DMS 273 treated with DMSO at 0.1 percent for 48 hours (cell line): ENCODE measurements around the gene AP2S1.
"Not testable (repeated sequence)": the region's sequence is repeated elsewhere in the genome, so short reads cannot be mapped to it uniquely, and the experiment has no call there.

ENCODE experiments used
- DNase-seq: peaks from one replicate; lab custom pipeline; 2025; lab: John Stamatoyannopoulos, UW

AP2S1 gene

GRCh38 chr19:46867170-46867569, 16.5 kb upstream of the AP2S1 start:
- no peak for DNase-seq

DNA sequence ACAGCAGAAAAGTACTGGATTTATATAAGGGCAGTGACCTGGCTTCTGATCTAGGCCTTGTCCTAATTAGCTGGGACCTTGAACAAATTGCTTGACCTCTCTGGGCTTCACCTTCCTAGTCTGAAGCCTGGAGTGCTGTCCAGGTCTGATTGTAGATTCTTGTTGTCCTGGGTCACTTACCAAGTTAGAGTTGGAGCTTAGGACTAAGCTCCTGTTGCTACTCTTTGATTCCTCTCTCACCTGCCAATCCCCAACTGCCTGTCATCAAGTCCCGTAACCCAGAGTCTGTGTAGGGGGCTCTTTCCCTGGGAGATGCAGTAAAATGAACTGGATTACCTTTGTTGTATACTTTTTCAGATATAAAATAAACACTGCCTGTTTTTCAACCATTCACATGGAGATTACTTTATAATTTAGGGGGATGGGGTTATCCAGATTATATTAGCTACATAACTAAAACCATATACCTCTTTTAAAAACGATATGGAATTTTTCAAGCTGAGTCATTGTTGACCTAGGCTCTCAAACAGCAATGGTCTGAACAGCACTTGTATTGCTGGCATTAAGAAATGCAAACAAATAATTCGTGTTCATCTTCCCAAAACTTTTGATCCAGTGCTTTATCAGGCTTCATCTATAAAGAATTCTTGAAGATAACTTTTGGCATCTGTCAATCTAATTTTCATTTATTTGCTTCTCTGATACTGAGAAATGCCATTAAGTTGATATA, 15.9 kb upstream of the AP2S1 start:
- no peak for DNase-seq

GRCh38 chr19:46863818-46864629, 13.4 kb upstream of the AP2S1 start:
- DNase-seq: peak; percentile 55

DNA sequence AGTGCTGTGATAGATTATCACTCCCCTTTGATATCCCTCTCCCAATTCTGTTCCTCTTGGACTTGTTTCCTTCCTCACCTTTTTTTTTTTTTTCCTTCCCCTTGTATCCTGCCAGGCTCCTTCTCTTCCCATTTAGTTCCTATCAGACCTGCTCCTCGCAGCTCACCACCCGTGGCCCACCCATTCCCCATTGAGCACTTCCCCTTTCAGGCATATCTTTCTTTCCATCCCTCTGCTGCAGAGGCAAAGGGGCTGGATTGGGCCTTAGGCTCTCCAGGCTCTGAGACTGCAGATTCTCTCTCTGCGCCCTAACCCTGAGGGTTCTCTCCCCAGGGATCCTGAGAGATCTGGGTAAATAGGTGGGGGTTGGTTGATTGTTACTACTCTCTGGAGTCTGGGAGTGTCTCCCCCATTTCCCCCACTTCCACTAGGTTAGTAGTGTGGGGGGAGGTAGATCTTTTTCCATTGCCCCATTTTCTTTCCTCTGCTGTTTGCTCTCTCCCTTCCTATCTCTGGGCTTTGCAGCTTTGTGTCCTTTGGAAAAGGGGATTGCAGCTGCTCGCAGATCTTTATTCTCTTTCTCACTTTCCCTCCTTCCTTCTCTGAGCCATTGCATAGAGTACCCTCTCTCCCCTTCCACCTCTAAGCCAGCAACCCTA, 12.5 kb upstream of the AP2S1 start:
- DNase-seq: no peak

DNA sequence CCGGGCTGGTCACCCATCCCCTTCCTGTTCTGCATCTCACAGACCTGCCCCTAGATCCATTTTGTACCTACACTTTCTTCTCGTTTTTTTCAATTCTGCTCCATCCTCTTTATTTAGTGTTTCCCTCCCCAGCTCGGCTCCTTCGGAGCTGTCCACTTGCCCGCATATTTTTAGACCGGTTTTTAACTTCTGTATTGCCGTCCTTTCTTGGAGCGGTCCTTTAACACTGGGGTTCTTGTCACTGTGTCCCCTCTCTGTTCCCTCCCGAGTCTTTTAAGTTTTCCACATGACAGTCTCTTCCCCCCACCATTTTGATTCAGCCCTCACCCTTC, 11.8 kb upstream of the AP2S1 start:
- no peak for DNase-seq

- DNase-seq: no peak
Observed at GRCh38 chr19:46861691-46862502, 11.3 kb upstream of the AP2S1 start.

DNA sequence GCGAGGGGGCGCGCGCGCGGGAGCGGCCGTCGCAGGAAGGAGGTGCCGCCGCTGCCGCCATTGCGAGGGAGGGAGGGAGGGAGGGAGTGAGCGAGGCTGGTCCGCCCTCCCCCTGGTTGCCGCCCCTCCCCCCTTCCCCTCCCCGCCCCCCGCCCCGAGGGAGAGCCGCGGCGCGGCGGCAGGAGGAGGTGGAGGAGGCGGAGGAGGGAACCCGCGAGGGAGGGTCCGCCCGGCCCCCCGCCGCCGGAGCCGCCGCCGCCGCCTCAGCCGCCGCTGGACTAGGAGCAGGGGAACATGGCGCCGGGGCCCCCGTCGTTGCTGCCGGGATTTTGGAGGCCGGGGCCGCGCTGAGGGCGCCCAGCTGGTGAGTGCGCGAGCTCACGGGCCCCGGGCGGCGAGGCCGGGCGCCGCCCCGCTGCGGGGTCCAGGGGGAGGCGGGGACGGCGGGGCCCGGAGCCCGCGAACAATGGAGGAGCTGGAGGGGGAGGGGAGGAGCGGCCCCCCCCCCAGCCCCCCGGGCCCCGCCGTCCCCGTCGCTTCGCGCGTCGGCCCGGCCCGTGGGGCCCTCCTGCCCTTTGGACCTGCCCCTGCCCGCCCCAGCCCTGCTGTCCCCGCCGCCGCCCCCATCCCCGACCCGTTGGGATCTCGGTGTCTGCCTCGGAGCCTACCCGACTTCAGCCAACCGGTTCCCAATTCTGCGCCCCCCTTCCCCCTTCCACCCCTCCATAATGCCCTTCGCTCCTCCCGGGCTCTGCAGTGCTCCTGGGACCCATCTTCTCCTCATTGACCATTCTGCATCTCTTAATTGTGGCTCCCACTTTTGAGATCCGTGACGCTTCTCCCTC, 10.4 kb upstream of the AP2S1 start, which contains the start of gene ARHGAP35:
ARHGAP35 (plus strand) TSS at position 152 of the 845 bp plus-strand sequence. CDS start 57,679 bp downstream, outside the sequence.
- no peak for DNase-seq

DNA sequence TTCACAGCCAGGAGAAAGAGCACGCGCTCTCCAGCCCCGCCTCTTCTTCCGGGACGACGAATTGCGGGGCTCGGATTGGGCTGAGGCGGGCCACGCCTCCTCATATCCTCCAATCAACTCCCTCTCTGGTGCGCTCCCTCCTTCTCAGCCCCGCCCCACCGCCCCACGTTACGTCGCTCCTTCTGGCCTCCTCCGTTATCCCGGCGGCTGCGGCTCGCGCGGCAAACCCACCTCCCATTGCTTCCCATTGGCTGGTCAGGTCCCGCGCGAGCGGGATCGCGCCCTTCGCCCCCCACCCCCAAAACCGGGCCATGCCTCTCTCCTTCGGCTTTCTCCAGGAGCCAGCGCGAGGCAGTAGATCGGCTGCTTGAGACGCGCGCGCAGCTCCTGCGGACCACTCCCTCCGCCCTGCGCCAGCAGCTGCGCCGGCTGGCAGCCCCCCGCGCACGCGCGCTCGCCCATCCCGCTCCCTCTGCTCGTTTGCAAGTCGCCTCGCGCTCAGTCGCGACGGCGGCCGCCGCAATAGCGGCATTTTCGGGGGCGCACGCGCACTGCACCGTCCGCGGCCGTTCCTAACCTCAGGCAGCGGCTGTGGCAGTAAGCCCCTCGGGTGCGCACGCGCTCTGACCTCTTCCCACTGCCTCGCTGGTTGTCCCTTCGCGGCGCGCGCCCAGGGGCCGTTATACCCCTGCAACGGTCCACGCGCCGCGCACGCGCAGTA, 9.6 kb upstream of the AP2S1 start:
- peak; percentile 98 for DNase-seq

GRCh38 chr19:46859637-46860124, 9.0 kb upstream of the AP2S1 start:
- peak; percentile 82 for DNase-seq

DNA sequence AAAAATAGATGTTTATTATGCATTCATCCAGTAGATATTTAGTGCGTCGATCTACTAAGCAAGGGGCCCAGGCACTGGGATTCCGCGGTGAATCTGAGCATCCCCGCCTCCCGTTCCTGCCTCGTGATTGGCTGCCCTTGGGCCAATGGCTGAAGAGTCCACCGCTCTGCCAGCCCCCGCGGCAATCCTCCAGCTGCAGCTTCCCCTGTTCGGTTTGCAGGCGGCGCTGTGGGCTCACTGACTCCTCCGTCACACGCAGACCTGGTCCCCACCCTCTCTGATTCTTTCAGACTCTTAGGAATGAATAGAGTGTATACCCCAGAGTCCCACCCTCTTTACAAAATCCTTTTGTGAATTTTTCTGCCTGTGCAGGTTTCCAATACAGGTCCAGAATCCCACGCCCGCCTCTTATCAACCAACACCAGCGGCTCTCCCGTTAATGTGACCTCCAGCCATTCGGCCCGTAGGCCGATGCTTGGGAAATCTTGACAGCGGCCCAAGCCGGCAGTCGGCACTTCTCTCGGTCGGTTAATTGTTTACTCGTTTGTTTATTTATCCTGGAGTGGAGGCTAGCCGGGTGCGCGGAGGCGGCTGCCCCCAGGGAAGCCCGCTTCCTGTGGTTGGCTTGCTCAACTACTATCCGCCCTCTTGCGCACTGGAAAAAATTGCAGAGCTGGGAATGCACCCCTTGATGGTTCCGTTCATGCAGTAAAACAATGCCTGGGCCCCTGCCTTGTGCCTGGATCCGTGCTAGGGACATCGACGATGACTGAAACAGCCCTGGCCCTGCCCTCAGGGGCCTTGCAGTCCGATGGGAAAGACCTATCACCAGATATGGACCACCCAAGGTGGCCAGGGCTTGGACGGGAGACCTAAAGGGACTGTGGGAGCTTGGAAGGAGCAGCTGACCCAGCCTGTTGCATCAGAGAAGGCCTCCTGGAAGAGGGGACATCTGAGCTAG, 5.7 kb upstream of the AP2S1 start:
- peak; percentile 92 for DNase-seq

DNA sequence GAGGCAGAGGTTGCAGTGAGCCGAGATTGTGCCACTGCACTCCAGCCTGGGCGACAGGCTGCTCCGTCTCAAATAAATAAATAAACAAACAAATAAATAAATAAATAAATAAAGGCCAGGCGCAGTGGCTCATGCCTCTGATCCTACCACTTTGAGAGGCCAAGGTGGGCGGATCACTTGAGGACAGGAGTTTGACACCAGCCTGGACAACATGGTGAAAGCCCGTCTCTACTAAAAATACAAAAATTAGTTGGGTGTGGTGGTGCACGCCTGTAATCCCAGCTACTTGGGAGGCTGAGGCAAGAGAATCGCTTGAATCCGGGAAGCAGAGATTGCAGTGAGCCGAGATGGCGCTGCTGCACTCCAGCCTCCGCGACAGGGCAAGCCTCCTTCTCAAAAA, 4.1 kb upstream of the AP2S1 start:
- DNase-seq: not testable (repeated sequence)

DNA sequence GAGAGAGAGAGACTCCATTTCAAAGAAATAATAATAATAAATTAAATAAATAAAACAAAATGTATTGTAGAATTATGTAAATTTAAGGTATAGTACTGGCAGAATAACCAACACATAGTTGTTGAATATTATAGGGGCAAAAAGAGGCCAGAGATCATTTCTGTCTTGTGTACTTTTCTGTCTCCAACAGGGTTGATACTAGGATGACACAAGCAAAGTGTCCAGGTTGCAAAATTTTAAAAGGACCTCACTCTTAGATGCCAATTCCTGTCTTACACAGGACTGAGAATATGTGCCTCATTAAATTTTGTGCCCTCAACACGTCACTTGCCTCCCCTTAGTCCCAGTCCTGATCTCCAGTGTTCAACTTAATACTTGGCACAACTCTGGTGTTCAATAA, 2.2 kb upstream of the AP2S1 start:
- DNase-seq: no peak

DNA sequence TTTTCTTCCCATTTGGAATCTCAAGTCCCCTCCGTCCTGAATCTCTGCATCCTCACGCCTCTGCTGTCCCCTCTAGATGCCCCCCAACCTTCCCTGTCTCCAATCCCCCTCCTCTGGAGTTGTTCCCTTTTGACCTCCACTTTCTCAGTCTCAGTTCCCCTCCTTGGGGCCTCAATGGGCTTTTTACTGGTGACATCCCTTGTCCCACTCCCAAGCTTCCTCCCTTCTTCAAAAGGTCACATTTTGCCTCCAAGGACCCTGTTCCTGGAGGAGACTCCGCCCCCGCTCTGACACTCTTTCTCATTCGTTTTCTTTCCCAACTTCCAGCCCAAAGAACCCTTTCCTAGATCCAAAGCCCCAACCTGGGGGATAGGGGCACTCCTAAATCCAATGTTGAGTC, 1.0 kb downstream of the AP2S1 start:
- DNase-seq: no peak

- DNase-seq: no peak
Observed at GRCh38 chr19:46848389-46848788, 2.3 kb downstream of the AP2S1 start.

- DNase-seq: no peak
Observed at GRCh38 chr19:46847528-46847927, 3.1 kb downstream of the AP2S1 start.

- no peak for DNase-seq
Observed at GRCh38 chr19:46845959-46846459, 4.6 kb downstream of the AP2S1 start.

- no peak for DNase-seq
Observed at GRCh38 chr19:46844067-46844489, 6.6 kb downstream of the AP2S1 start.

GRCh38 chr19:46842791-46843190, 7.9 kb downstream of the AP2S1 start:
- no peak for DNase-seq
